Measurements from ENCODE around the gene CCDC85B. TPM values are rescaled to one million over a fixed set of nuclear protein-coding genes. Genes with fewer than 3 reads are reported as not detected.

The CCDC85B gene
- total and polyA plus RNA-seq, 2 of the 13 experiments (the other 11 are each of a cell fraction or from before 2014, with no cell fraction given) = 8.2 to 19.5 TPM

GRCh38 chr11:65888163-65888814, 2.2 kb upstream of the CCDC85B start, which contains the start of gene FIBP (continued):
- TF ChIP-seq HNRNPLL (IDR thresholded peaks at IDR 0.05; ENCODE audit: low read depth, low read length, poor library complexity, severe bottlenecking) (peak; percentile 61), CREB1 (IDR thresholded peaks at IDR 0.05) (peak; percentile 81), CREB1 (CRISPR knock-in tag; IDR thresholded peaks at IDR 0.05) (peak; percentile 95), RFX3 (CRISPR knock-in tag; IDR thresholded peaks at IDR 0.05) (no peak), ZNF484 (CRISPR knock-in tag; IDR thresholded peaks at IDR 0.05; ENCODE audit: borderline replicate concordance, low read depth) (no peak), ZNF580 (CRISPR knock-in tag; IDR thresholded peaks at IDR 0.05; ENCODE audit: borderline replicate concordance, low read depth) (peak; percentile 15; the same call in 1 of the 2 replicates), ZMAT5 (CRISPR knock-in tag; IDR thresholded peaks at IDR 0.05; ENCODE audit: borderline replicate concordance, low read depth) (no peak), HIC2 (CRISPR knock-in tag; IDR thresholded peaks at IDR 0.05; ENCODE audit: low read depth) (0 out of 2 replicates have a peak, but pooled peaks have one; percentile 33), ZNF33A (CRISPR knock-in tag; IDR thresholded peaks at IDR 0.05; ENCODE audit: borderline replicate concordance) (peak; percentile 70; the same call in 1 of the 2 replicates), PRPF4 (IDR thresholded peaks at IDR 0.05; ENCODE audit: low read depth, low read length, poor library complexity, severe bottlenecking) (no peak), ZZZ3 (CRISPR knock-in tag; IDR thresholded peaks at IDR 0.05; ENCODE audit: borderline replicate concordance) (no peak), PBX3 (CRISPR knock-in tag; IDR thresholded peaks at IDR 0.05; ENCODE audit: borderline replicate concordance) (0 out of 2 replicates have a peak, but pooled peaks have one; percentile 25), ARNT2 (CRISPR knock-in tag; IDR thresholded peaks at IDR 0.05; ENCODE audit: low read depth) (no peak), DRAP1 (CRISPR knock-in tag; IDR thresholded peaks at IDR 0.05) (0 out of 2 replicates have a peak, but pooled peaks have one; percentile 34), MTA3 (CRISPR knock-in tag; IDR thresholded peaks at IDR 0.05) (no peak), TEAD3 (CRISPR knock-in tag; optimal IDR thresholded peaks at IDR 0.05; ENCODE audit: borderline replicate concordance) (peak; percentile 59), YEATS4 (CRISPR knock-in tag; IDR thresholded peaks at IDR 0.05; ENCODE audit: borderline replicate concordance) (peak; percentile 85; the same call in 1 of the 2 replicates), SP5 (CRISPR knock-in tag; IDR thresholded peaks at IDR 0.05; ENCODE audit: borderline replicate concordance, low read depth) (peak; percentile 11; the same call in 1 of the 2 replicates), ZSCAN21 (CRISPR knock-in tag; IDR thresholded peaks at IDR 0.05; ENCODE audit: borderline replicate concordance) (no peak), FOXK2 (IDR thresholded peaks at IDR 0.05) (no peak), CBX2 (IDR thresholded peaks at IDR 0.05; ENCODE audit: low read depth, low read length) (no peak), CBX2 (CRISPR knock-in tag; IDR thresholded peaks at IDR 0.05; ENCODE audit: low read depth) (no peak), MIER2 (CRISPR knock-in tag; IDR thresholded peaks at IDR 0.05) (no peak), IRF1 (CRISPR knock-in tag; IDR thresholded peaks at IDR 0.05; ENCODE audit: low read depth) (no peak), RNF2 (conservative IDR thresholded peaks at IDR 0.05; ENCODE audit: low read depth) (no peak; the same call in none of the 2 replicates)

Measured in HepG2 (cell line).